CD8-positive, alpha-beta memory T cell (primary cell): ENCODE data around the gene ZNF396. TPM values are rescaled to one million over a fixed set of nuclear protein-coding genes. Genes with fewer than 3 reads are reported as not detected.

Experiments
- CTCF ChIA-PET: fragments of 350-600 bp; sonication (Branson Sonifier 250); formaldehyde crosslinking; loops from one replicate; lab custom pipeline; 2021; ENCODE audit warnings: antibody characterized with exemption; lab: Charles Lee
- POLR2A ChIA-PET: fragments of 350-600 bp; sonication (Branson Sonifier 250); formaldehyde crosslinking; loops from one replicate; lab custom pipeline; 2021; ENCODE audit warnings: antibody characterized with exemption; lab: Charles Lee
- DNase-seq, 5 donors: peaks; one replicate each; pipeline versions ENCODE4 v3.0.0 to v3.0.0-alpha.2; 2020 to 2022; ENCODE audit warnings: mixed read lengths in 1 of 5
- H3K27ac ChIP-seq: one replicate; pipeline ENCODE4 v1.7.0; 2013; ENCODE audit warnings: low read depth, mild to moderate bottlenecking, low read length, moderate library complexity
- H3K27me3 ChIP-seq: 2 replicates; pipeline ENCODE4 v1.7.0; 2013; ENCODE audit warnings: low read length, mild to moderate bottlenecking; ENCODE audit not compliant: insufficient read depth, poor library complexity, severe bottlenecking
- H3K36me3 ChIP-seq: 2 replicates; pipeline ENCODE4 v1.7.0; 2013; ENCODE audit warnings: mild to moderate bottlenecking, low read length, moderate library complexity; ENCODE audit not compliant: insufficient read depth
- H3K4me1 ChIP-seq: 2 replicates; pipeline ENCODE4 v1.7.0; 2013; ENCODE audit warnings: mild to moderate bottlenecking, low read length, moderate library complexity; ENCODE audit not compliant: insufficient read depth
- H3K4me3 ChIP-seq: 2 replicates; pipeline ENCODE4 v1.7.0; 2013; ENCODE audit warnings: mild to moderate bottlenecking, low read length
- H3K9me3 ChIP-seq: 2 replicates; pipeline ENCODE4 v1.7.0; 2013; ENCODE audit warnings: mild to moderate bottlenecking, low read length
- H3K27ac Mint-ChIP-seq, 8 donors: one replicate each; pipeline ENCODE4 v1.8.0; 2020 to 2021; ENCODE audit warnings: mixed read lengths in 8 of 8, mild to moderate bottlenecking in 6 of 8, inconsistent platforms in 3 of 8, moderate library complexity in 3 of 8
- H3K27me3 Mint-ChIP-seq, 2 donors: one replicate each; pipeline ENCODE4 v1.8.0; 2020 to 2021; ENCODE audit warnings: mixed read lengths in 2 of 2, mild to moderate bottlenecking in 1 of 2, moderate library complexity in 1 of 2
- H3K36me3 Mint-ChIP-seq, 3 donors: one replicate each; pipeline ENCODE4 v1.8.0; 2020 to 2021; ENCODE audit warnings: mixed read lengths in 3 of 3, inconsistent platforms in 1 of 3, mild to moderate bottlenecking in 1 of 3
- H3K4me1 Mint-ChIP-seq, 3 donors: one replicate each; pipeline ENCODE4 v1.8.0; 2020 to 2021; ENCODE audit warnings: mixed read lengths in 3 of 3, inconsistent platforms in 1 of 3, mild to moderate bottlenecking in 1 of 3
- H3K4me3 Mint-ChIP-seq, 7 donors: one replicate each; pipeline ENCODE4 v1.8.0; 2020 to 2021; ENCODE audit warnings: mixed read lengths in 7 of 7, mild to moderate bottlenecking in 6 of 7, moderate library complexity in 4 of 7, inconsistent platforms in 2 of 7
- H3K9me3 Mint-ChIP-seq, 5 donors: one replicate each; pipeline ENCODE4 v1.8.0; 2020 to 2022; ENCODE audit warnings: mixed read lengths in 5 of 5, mild to moderate bottlenecking in 3 of 5, moderate library complexity in 2 of 5, inconsistent platforms in 1 of 5
- polyA plus RNA-seq: library from polyadenylated mRNA; unstranded; fragments of 300-500 nt; fragmentation: Illumina TruSeq; gene quantifications from one replicate; pipeline ENCODE4 v1.2.3, GENCODE V29; 2021
- total RNA-seq, 2 experiments: library from RNA; stranded (reverse); gene quantifications; one replicate each; pipeline ENCODE4 v1.2.3, GENCODE V29; 2021

The ZNF396 gene
- total and polyA plus RNA-seq, 3 experiments from 2014 or later = 0.87 to 1.7 (median 1.2) TPM

- no peaks in the 10 kb centered on the region for H3K36me3 ChIP-seq
- no peaks in the 10 kb centered on the region for H3K27me3 ChIP-seq
- no peak overlapping the region for H3K4me3 Mint-ChIP-seq
- H3K4me1 Mint-ChIP-seq = no peaks in the 10 kb centered on the region
- no peaks in the 10 kb centered on the region for H3K4me1 ChIP-seq
- CTCF ChIA-PET = no interaction called here
- peaks cover 0 to 7% (median 3%) of the 10 kb centered on the region in 3 donors for H3K36me3 Mint-ChIP-seq
- POLR2A ChIA-PET = no interaction called here
- no peaks in the 10 kb centered on the region for H3K9me3 ChIP-seq
- H3K27ac ChIP-seq = no peak overlapping the region
- peaks cover 3 to 4% of the 10 kb centered on the region in 2 donors for H3K27me3 Mint-ChIP-seq
- no peak for DNase-seq
- no peak overlapping the region for H3K27ac Mint-ChIP-seq
- H3K9me3 Mint-ChIP-seq = no peaks in the 10 kb centered on the region
- H3K4me3 ChIP-seq = no peak overlapping the region
Observed at GRCh38 chr18:35368595-35368994, 8.5 kb downstream of the ZNF396 start.

GRCh38 chr18:35362531-35362930 is 14.6 kb downstream of the ZNF396 start:
- no peak for DNase-seq
- H3K27ac ChIP-seq = no peak overlapping the region
- POLR2A ChIA-PET = no interaction called here
- CTCF ChIA-PET = no interaction called here
- Mint-ChIP-seq H3K4me1 (no peaks in the 10 kb centered on the region), H3K27me3 (peaks cover 4 to 17% of the 10 kb centered on the region in 2 donors), H3K36me3 (no peaks in the 10 kb centered on the region), H3K4me3 (no peak overlapping the region), H3K27ac (no peak overlapping the region), H3K9me3 (no peaks in the 10 kb centered on the region)
- H3K4me1 ChIP-seq = no peaks in the 10 kb centered on the region
- no peaks in the 10 kb centered on the region for H3K36me3 ChIP-seq
- H3K9me3 ChIP-seq = no peaks in the 10 kb centered on the region
- H3K4me3 ChIP-seq = no peak overlapping the region
- no peaks in the 10 kb centered on the region for H3K27me3 ChIP-seq

GRCh38 chr18:35361570-35362321 is 15.4 kb downstream of the ZNF396 start:
- Mint-ChIP-seq H3K27ac (no peak overlapping the region), H3K36me3 (no peaks in the 10 kb centered on the region), H3K4me1 (no peaks in the 10 kb centered on the region), H3K27me3 (peaks cover 4 to 17% of the 10 kb centered on the region in 2 donors), H3K4me3 (no peak overlapping the region), H3K9me3 (no peaks in the 10 kb centered on the region)
- no peak for DNase-seq
- Histone ChIP-seq H3K27ac (no peak overlapping the region), H3K4me1 (no peaks in the 10 kb centered on the region), H3K4me3 (no peak overlapping the region), H3K27me3 (no peaks in the 10 kb centered on the region), H3K9me3 (no peaks in the 10 kb centered on the region), H3K36me3 (no peaks in the 10 kb centered on the region)
- CTCF ChIA-PET = interaction anchor here (0.9 kb wide), 1 partner anchor 129 kb away, joined by 3 read pairs; no protein-coding TSS in a partner anchor
- POLR2A ChIA-PET = no interaction called here

GRCh38 chr18:35355140-35355618 is 22.0 kb downstream of the ZNF396 start:
- H3K4me1 Mint-ChIP-seq = peaks cover 0 to 5% (median 0%) of the 10 kb centered on the region in 3 donors
- peaks cover 3 to 4% of the 10 kb centered on the region in 2 donors for H3K27me3 Mint-ChIP-seq
- Histone ChIP-seq H3K36me3 (no peaks in the 10 kb centered on the region), H3K4me1 (no peaks in the 10 kb centered on the region), H3K9me3 (peaks cover 5% of the 10 kb centered on the region), H3K27ac (no peak overlapping the region), H3K27me3 (no peaks in the 10 kb centered on the region), H3K4me3 (no peak overlapping the region)
- peaks cover 4 to 11% (median 6%) of the 10 kb centered on the region in 5 donors for H3K9me3 Mint-ChIP-seq
- POLR2A ChIA-PET = interaction anchor here (0.5 to 0.9 kb wide), 2 partner anchors 115 to 143 kb away, joined by 3 to 6 read pairs; partner anchors contain the start of genes INO80C and ZNF397
- H3K27ac Mint-ChIP-seq = peak overlapping the region in 2 of 8 donors; percentile 4 to 36
- CTCF ChIA-PET = interaction anchor here (0.6 to 3.4 kb wide), 15 partner anchors 9 to 349 kb away, joined by 3 to 46 read pairs (median 5); partner anchors contain the start of genes ZNF24 and ZSCAN30
- H3K36me3 Mint-ChIP-seq = peaks cover 0 to 11% (median 0%) of the 10 kb centered on the region in 3 donors
- peak; percentile 33 to 76 (median 53) for DNase-seq
- H3K4me3 Mint-ChIP-seq = no peak overlapping the region

GRCh38 chr18:35352778-35353177 is 24.4 kb downstream of the ZNF396 start:
- peaks cover 0 to 4% of the 10 kb centered on the region in 2 donors for H3K27me3 Mint-ChIP-seq
- POLR2A ChIA-PET = no interaction called here
- H3K4me3 ChIP-seq = no peak overlapping the region
- DNase-seq = no peak
- no peak overlapping the region for H3K27ac Mint-ChIP-seq
- no peak overlapping the region for H3K27ac ChIP-seq
- no peaks in the 10 kb centered on the region for H3K36me3 ChIP-seq
- H3K4me3 Mint-ChIP-seq = no peak overlapping the region
- peaks cover 4 to 11% (median 6%) of the 10 kb centered on the region in 5 donors for H3K9me3 Mint-ChIP-seq
- H3K27me3 ChIP-seq = no peaks in the 10 kb centered on the region
- peaks cover 5% of the 10 kb centered on the region for H3K9me3 ChIP-seq
- peaks cover 0 to 11% (median 0%) of the 10 kb centered on the region in 3 donors for H3K36me3 Mint-ChIP-seq
- CTCF ChIA-PET = no interaction called here
- peaks cover 0 to 5% (median 0%) of the 10 kb centered on the region in 3 donors for H3K4me1 Mint-ChIP-seq
- no peaks in the 10 kb centered on the region for H3K4me1 ChIP-seq

- ChIA-PET CTCF (no interaction called here), POLR2A (no interaction called here)
- H3K36me3 Mint-ChIP-seq = peaks cover 0 to 11% (median 0%) of the 10 kb centered on the region in 3 donors
- DNase-seq = no peak
- peaks cover 5% of the 10 kb centered on the region for H3K9me3 ChIP-seq
- no peak overlapping the region for H3K27ac Mint-ChIP-seq
- peaks cover 0 to 5% (median 0%) of the 10 kb centered on the region in 3 donors for H3K4me1 Mint-ChIP-seq
- H3K4me3 ChIP-seq = no peak overlapping the region
- no peak overlapping the region for H3K27ac ChIP-seq
- H3K4me3 Mint-ChIP-seq = no peak overlapping the region
- H3K9me3 Mint-ChIP-seq = peaks cover 4 to 11% (median 6%) of the 10 kb centered on the region in 5 donors
- no peaks in the 10 kb centered on the region for H3K27me3 ChIP-seq
- no peaks in the 10 kb centered on the region for H3K4me1 ChIP-seq
- no peaks in the 10 kb centered on the region for H3K36me3 ChIP-seq
- peaks cover 0 to 4% of the 10 kb centered on the region in 2 donors for H3K27me3 Mint-ChIP-seq
Observed at GRCh38 chr18:35352283-35352682, 24.9 kb downstream of the ZNF396 start.

- Histone ChIP-seq H3K4me1 (peaks cover 13% of the 10 kb centered on the region), H3K36me3 (no peaks in the 10 kb centered on the region), H3K9me3 (peaks cover 5% of the 10 kb centered on the region), H3K27ac (no peak overlapping the region), H3K27me3 (no peaks in the 10 kb centered on the region), H3K4me3 (no peak overlapping the region)
- Mint-ChIP-seq H3K9me3 (peaks cover 4 to 11% (median 6%) of the 10 kb centered on the region in 5 donors), H3K27me3 (no peaks in the 10 kb centered on the region), H3K4me1 (peaks cover 15 to 24% (median 21%) of the 10 kb centered on the region in 3 donors), H3K36me3 (peaks cover 0 to 11% (median 10%) of the 10 kb centered on the region in 3 donors), H3K27ac (no peak overlapping the region), H3K4me3 (no peak overlapping the region)
- DNase-seq = no peak
- ChIA-PET POLR2A (no interaction called here), CTCF (interaction anchor here (1.4 to 1.5 kb wide), 3 partner anchors 19 to 116 kb away, joined by 3 to 5 read pairs (median 4); no protein-coding TSS in a partner anchor)
Observed at GRCh38 chr18:35348001-35348400, 29.1 kb downstream of the ZNF396 start.

- Mint-ChIP-seq H3K36me3 (peaks cover 0 to 17% (median 0%) of the 10 kb centered on the region in 3 donors), H3K9me3 (no peaks in the 10 kb centered on the region), H3K27me3 (no peaks in the 10 kb centered on the region), H3K27ac (peak overlapping the region in 7 of 8 donors; percentile 46 to 99 (median 98)), H3K4me3 (peak overlapping the region in 4 of 7 donors; percentile 27 to 80 (median 46)), H3K4me1 (peaks cover 28 to 43% (median 30%) of the 10 kb centered on the region in 3 donors)
- Histone ChIP-seq H3K4me3 (no peak overlapping the region), H3K27me3 (no peaks in the 10 kb centered on the region), H3K27ac (no peak overlapping the region), H3K36me3 (no peaks in the 10 kb centered on the region), H3K9me3 (no peaks in the 10 kb centered on the region), H3K4me1 (peaks cover 27% of the 10 kb centered on the region)
- POLR2A ChIA-PET = interaction anchor here (2.3 kb wide), 1 partner anchor 305 kb away, joined by 9 read pairs; the partner anchor contains the start of gene MAPRE2
- CTCF ChIA-PET = interaction anchor here (1.3 kb wide), 1 partner anchor 102 kb away, joined by 3 read pairs; no protein-coding TSS in a partner anchor
- DNase-seq = no peak
Observed at GRCh38 chr18:35345950-35346349, 31.2 kb downstream of the ZNF396 start.
